ENCODE data around the gene TAS2R43.

GRCh38 chr12:11059041-11059440 is 33.1 kb downstream of the TAS2R43 start:
- TF ChIP-seq POLR2A (IDR thresholded peaks at IDR 0.05; ENCODE audit: low read depth, low read length) (no peak), TAF1 (IDR thresholded peaks at IDR 0.05; ENCODE audit: low read depth, low read length) (no peak), POLR2AphosphoS5 (IDR thresholded peaks at IDR 0.05; ENCODE audit: low read depth, low read length) (no peak), PAX5 (IDR thresholded peaks at IDR 0.05; ENCODE audit: insufficient read depth, low read length, severe bottlenecking) (no peak)

Measured in GM12891 (cell line).